ENCODE results near the gene RPL22.

Gene RPL22

GRCh38 chr1:6206520-6206855 lies 7.1 kb upstream of the RPL22 start:
- no peak for TF ChIP-seq CTCF (IDR thresholded peaks at IDR 0.05; ENCODE audit: low read depth, low read length, missing control alignments)
- H3K27ac ChIP-seq = no peak overlapping the region
- in situ Hi-C loops (cut with HindIII; ENCODE audit: low pct_ligation_motif_present, low sequenced_read_pairs) = no loop called here

GRCh38 chr1:6205849-6206519 lies 6.6 kb upstream of the RPL22 start, which contains the start of gene RNF207:
RNF207 (plus strand) TSS chr1:6206119; CDS start chr1:6206536, 417 bp downstream.
- H3K27me3 ChIP-seq (replicated peaks) = no peaks in the 10 kb centered on the region
- peak; percentile 54 for DNase-seq
- H3K27ac ChIP-seq = peak within 1 kb of the TSS; percentile 80

More at GRCh38 chr1:6206520-6206855, 7.1 kb upstream of the RPL22 start:
- Histone ChIP-seq H3K36me3 (replicated peaks) (peaks cover 6% of the 10 kb centered on the region), H3K4me3 (ENCODE audit: low read depth, low read length) (peak overlapping the region; percentile 67), H3K27me3 (replicated peaks) (no peaks in the 10 kb centered on the region)
- no peak for DNase-seq

GRCh38 chr1:6202256-6202655 lies 2.9 kb upstream of the RPL22 start:
- H3K36me3 ChIP-seq (replicated peaks) = peaks cover 3% of the 10 kb centered on the region
- TF ChIP-seq CTCF (IDR thresholded peaks at IDR 0.05; ENCODE audit: low read depth, low read length, missing control alignments) = no peak
- in situ Hi-C loops (cut with HindIII; ENCODE audit: low pct_ligation_motif_present, low sequenced_read_pairs) = no loop called here
- no peak overlapping the region for H3K27ac ChIP-seq
- H3K27me3 ChIP-seq (replicated peaks) = no peaks in the 10 kb centered on the region
- no peak for DNase-seq
- H3K4me3 ChIP-seq (ENCODE audit: low read depth, low read length) = no peak overlapping the region

More at GRCh38 chr1:6205849-6206519, 6.6 kb upstream of the RPL22 start, which contains the start of gene RNF207:
- H3K36me3 ChIP-seq (replicated peaks) = peaks cover 4% of the 10 kb centered on the region
- in situ Hi-C loops (cut with HindIII; ENCODE audit: low pct_ligation_motif_present, low sequenced_read_pairs) = no loop called here
- peak within 1 kb of the TSS; percentile 67 for H3K4me3 ChIP-seq (ENCODE audit: low read depth, low read length)
- TF ChIP-seq CTCF (IDR thresholded peaks at IDR 0.05; ENCODE audit: low read depth, low read length, missing control alignments) = no peak

GRCh38 chr1:6200188-6200809 lies 904 bp upstream of the RPL22 start:
- in situ Hi-C loops (cut with HindIII; ENCODE audit: low pct_ligation_motif_present, low sequenced_read_pairs) = no loop called here
- TF ChIP-seq CTCF (IDR thresholded peaks at IDR 0.05; ENCODE audit: low read depth, low read length, missing control alignments) = no peak
- peaks cover 16% of the 10 kb centered on the region for H3K36me3 ChIP-seq (replicated peaks)
- no peak for DNase-seq
- peak overlapping the region; percentile 76 for H3K27ac ChIP-seq
- H3K27me3 ChIP-seq (replicated peaks) = no peaks in the 10 kb centered on the region
- H3K4me3 ChIP-seq (ENCODE audit: low read depth, low read length) = peak overlapping the region; percentile 97

- Histone ChIP-seq H3K36me3 (replicated peaks) (peaks cover 27% of the 10 kb centered on the region), H3K27ac (peak overlapping the region; percentile 67), H3K27me3 (replicated peaks) (no peaks in the 10 kb centered on the region), H3K4me3 (ENCODE audit: low read depth, low read length) (peak overlapping the region; percentile 97)
- no peak for TF ChIP-seq CTCF (IDR thresholded peaks at IDR 0.05; ENCODE audit: low read depth, low read length, missing control alignments)
- in situ Hi-C loops (cut with HindIII; ENCODE audit: low pct_ligation_motif_present, low sequenced_read_pairs) = no loop called here
- DNase-seq = no peak
These were observed 623 bp downstream of the RPL22 start for GRCh38 chr1:6198646-6199297.

Data from brain microvascular endothelial cell (primary cell).